ENCODE measurements around the gene SLC6A15.

DNA sequence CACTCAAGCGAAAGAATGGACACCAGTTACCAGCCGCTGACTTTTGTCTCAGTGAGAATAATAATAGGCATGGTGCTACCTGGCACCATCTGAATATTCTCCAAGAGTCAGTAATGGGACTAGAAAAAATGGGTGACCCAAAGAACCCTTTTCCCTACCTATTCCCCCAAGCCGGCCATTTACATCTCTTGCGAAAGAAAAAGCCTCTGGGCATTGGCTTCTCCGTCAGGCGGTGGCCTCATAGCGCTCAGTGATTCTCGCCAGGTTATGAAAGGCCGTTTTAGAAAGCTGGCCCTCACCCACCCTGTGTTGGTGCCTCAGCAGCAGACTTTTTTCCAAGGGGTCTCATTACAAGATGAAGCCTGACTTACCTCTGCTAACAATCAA, 523 bp upstream of the SLC6A15 start:
- TF ChIP-seq, protein P1, sequence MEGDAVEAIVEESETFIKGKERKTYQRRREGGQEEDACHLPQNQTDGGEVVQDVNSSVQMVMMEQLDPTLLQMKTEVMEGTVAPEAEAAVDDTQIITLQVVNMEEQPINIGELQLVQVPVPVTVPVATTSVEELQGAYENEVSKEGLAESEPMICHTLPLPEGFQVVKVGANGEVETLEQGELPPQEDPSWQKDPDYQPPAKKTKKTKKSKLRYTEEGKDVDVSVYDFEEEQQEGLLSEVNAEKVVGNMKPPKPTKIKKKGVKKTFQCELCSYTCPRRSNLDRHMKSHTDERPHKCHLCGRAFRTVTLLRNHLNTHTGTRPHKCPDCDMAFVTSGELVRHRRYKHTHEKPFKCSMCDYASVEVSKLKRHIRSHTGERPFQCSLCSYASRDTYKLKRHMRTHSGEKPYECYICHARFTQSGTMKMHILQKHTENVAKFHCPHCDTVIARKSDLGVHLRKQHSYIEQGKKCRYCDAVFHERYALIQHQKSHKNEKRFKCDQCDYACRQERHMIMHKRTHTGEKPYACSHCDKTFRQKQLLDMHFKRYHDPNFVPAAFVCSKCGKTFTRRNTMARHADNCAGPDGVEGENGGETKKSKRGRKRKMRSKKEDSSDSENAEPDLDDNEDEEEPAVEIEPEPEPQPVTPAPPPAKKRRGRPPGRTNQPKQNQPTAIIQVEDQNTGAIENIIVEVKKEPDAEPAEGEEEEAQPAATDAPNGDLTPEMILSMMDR (IDR thresholded peaks at IDR 0.05): no peak
- no peak for TF ChIP-seq POLR2A (IDR thresholded peaks at IDR 0.05)
- TF ChIP-seq POLR2AphosphoS5 (IDR thresholded peaks at IDR 0.05): no peak
